Mucosa of descending colon (tissue), 3 donors: ENCODE measurements around the gene SLC7A14. TPM values are rescaled to one million over a fixed set of nuclear protein-coding genes. Genes with fewer than 3 reads are reported as not detected.

Experiments
- ATAC-seq: fragments of 200-7000 bp; cut with Tn5 transposase; one replicate; pipeline ENCODE4 v1.9.1; 2020; ENCODE audit warnings: mild to moderate bottlenecking, moderate library complexity
- DNase-seq, 3 donors: peaks; one replicate each; pipeline ENCODE4 v3.0.0-alpha.2; 2020
- H3K36me3 ChIP-seq: fragments of 200-600 bp; one replicate; pipeline ENCODE4 v1.8.0; 2021; ENCODE audit warnings: low read depth, mild to moderate bottlenecking
- H3K4me1 ChIP-seq: fragments of 200-600 bp; one replicate; pipeline ENCODE4 v1.8.0; 2021; ENCODE audit warnings: low read depth, mild to moderate bottlenecking
- H3K4me3 ChIP-seq: fragments of 200-600 bp; one replicate; pipeline ENCODE4 v1.8.0; 2021; ENCODE audit warnings: mild to moderate bottlenecking
- H3K9me3 ChIP-seq: fragments of 200-600 bp; one replicate; pipeline ENCODE4 v1.8.0; 2021; ENCODE audit warnings: mild to moderate bottlenecking
- intact Hi-C, 2 donors: fragments of 100-400 bp; cut with DNase I in 1 of 2; cut with micrococcal nuclease in 1 of 2; formaldehyde crosslinking; loops; one replicate each; pipeline versions ENCODE4 v1.11.0 to v1.11.1; 2022; cut with DNase I, micrococcal nuclease
- total RNA-seq, 3 donors: library from RNA; stranded (reverse); fragmentation: NEBNext Ultra II Directional in 2 of 3; extraction: Animal tissue kit (Norgen Biotek cat#: 25700) in 2 of 3; gene quantifications; one replicate each; pipeline versions ENCODE4 v1.2.1 to v1.2.4, GENCODE V29; 2021 to 2023
- TF ChIP-seq, protein P1 (sequence below): fragments of 200-600 bp; IDR thresholded peaks from one replicate; pipeline ENCODE4 v1.8.0; 2022; ENCODE audit warnings: antibody characterized with exemption, mild to moderate bottlenecking
- donor health status: DM: no; HTN: no; CAD: no; lungs with moderate emphysema.
- donor health status: DM: no; HTN: no; CAD: no.
- donor health status: DM: no; HTN: yes; CAD: no.

The SLC7A14 gene
- total RNA-seq, 3 donors from 2014 or later, result 0.26 to 2.9 (median 0.29) TPM

DNA sequence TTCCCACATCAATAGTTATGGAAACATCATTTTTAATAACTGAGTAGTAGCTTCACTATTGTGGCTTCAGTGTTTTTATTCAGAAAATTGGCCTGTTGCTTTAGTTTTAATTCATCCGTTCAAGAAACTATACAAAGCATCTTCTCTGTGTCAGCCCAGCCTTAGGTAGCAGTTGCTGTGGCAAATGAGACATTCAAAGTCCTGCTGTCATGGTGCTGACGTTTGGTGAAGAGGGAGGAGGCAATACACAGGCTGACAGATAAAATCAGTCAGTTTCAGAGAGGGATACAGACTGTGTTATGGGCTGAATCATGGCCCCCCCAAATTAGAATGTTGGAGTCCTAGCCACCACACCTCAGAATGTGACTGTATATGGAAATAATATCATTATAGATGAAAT lies 56.5 kb downstream of the SLC7A14 start:
- H3K9me3 ChIP-seq, result no peaks in the 10 kb centered on the region
- no peaks in the 10 kb centered on the region for H3K4me1 ChIP-seq
- H3K36me3 ChIP-seq, result no peaks in the 10 kb centered on the region
- TF ChIP-seq, protein P1, sequence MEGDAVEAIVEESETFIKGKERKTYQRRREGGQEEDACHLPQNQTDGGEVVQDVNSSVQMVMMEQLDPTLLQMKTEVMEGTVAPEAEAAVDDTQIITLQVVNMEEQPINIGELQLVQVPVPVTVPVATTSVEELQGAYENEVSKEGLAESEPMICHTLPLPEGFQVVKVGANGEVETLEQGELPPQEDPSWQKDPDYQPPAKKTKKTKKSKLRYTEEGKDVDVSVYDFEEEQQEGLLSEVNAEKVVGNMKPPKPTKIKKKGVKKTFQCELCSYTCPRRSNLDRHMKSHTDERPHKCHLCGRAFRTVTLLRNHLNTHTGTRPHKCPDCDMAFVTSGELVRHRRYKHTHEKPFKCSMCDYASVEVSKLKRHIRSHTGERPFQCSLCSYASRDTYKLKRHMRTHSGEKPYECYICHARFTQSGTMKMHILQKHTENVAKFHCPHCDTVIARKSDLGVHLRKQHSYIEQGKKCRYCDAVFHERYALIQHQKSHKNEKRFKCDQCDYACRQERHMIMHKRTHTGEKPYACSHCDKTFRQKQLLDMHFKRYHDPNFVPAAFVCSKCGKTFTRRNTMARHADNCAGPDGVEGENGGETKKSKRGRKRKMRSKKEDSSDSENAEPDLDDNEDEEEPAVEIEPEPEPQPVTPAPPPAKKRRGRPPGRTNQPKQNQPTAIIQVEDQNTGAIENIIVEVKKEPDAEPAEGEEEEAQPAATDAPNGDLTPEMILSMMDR, result no peak
- no peak overlapping the region for H3K4me3 ChIP-seq
- DNase-seq, result no peak
- ATAC-seq, result no peak
- intact Hi-C loops, result no loop called here

DNA sequence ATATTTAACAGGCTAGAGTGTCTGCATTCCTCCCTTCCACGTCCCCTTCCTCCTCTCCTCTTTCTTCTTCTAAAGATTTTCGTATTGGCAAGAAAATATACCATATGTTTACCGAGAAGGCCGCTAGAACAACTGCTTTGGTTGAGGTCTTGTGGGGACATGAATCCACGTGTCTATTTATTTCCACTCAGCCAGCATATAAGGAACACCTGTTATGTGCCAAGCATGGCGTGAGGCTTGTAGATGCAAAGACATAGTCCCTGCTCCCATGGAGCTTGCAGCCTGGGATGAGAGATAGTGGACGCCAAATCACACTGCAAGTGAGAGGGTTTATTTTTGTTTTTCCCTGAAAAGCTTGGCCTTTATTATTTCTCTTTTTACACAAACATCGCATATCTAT lies 57.1 kb downstream of the SLC7A14 start:
- intact Hi-C loops, result no loop called here
- no peak for ATAC-seq
- TF ChIP-seq, protein P1, result no peak
- H3K36me3 ChIP-seq, result no peaks in the 10 kb centered on the region
- no peak overlapping the region for H3K4me3 ChIP-seq
- no peaks in the 10 kb centered on the region for H3K9me3 ChIP-seq
- H3K4me1 ChIP-seq, result no peaks in the 10 kb centered on the region
- DNase-seq, result no peak

DNA sequence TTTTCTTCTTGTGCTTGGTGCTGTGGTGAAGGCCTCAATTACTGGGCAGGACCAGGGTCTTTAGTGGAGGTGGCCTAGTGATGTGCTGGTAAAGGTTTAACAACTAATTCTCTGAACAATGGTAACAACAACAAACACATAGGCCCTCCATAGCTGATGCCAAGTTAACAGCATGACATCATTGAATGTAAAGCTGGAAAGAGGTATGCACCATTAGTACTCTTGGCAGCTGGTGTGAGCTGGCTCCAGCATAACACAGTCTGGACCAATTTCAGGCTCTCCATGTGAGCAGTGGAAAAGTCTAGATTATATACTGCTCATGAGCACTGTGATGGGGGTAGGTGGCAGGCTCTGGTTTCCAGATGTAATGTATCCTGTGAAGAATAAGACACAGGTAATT lies 61.8 kb downstream of the SLC7A14 start:
- intact Hi-C loops, result no loop called here
- Histone ChIP-seq H3K4me3 (no peak overlapping the region), H3K4me1 (no peaks in the 10 kb centered on the region), H3K9me3 (no peaks in the 10 kb centered on the region), H3K36me3 (no peaks in the 10 kb centered on the region)
- TF ChIP-seq, protein P1, result no peak
- DNase-seq (no peak), ATAC-seq (no peak)

DNA sequence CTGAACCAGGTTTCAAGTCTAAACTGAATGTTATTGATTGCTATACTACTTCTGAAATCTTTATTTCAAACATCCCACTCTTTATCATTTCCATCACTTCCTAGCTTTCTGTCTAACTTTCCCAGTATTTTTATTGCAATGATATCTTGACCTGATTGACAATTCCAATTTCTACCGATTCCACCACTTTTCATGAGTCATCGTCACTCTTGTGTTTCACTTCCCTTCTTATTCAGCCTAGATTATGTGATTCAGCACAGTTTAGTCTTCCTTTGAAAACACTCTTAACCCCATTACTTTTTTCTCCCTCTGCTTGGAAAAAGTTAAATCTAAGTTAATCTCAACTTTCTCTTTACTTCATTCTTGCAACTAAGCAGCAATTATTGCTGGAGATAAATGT lies 62.6 kb downstream of the SLC7A14 start:
- intact Hi-C loops, result no loop called here
- H3K4me1 ChIP-seq, result no peaks in the 10 kb centered on the region
- ATAC-seq (no peak), DNase-seq (no peak)
- TF ChIP-seq, protein P1, result no peak
- no peaks in the 10 kb centered on the region for H3K36me3 ChIP-seq
- H3K4me3 ChIP-seq, result no peak overlapping the region
- H3K9me3 ChIP-seq, result no peaks in the 10 kb centered on the region

DNA sequence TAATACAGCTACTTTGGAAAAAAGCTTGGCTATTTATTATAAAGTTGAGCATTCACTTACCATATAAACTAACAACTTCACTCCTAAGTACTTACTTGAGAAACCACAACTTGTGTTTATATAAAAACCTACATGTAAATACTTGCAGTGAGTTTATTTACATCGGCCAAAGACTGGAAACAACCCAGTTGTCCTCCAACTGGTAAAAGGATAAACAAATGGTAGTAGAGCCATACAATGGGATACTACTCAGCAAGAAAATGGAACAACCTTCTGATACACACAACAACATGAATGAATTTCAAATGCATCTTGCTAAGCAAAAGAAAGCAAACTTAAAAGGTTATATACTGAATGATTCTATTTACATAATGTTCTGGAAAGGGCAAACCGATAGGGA lies 63.7 kb downstream of the SLC7A14 start:
- H3K4me3 ChIP-seq, result no peak overlapping the region
- ATAC-seq, result no peak
- H3K9me3 ChIP-seq, result no peaks in the 10 kb centered on the region
- no peaks in the 10 kb centered on the region for H3K36me3 ChIP-seq
- no peaks in the 10 kb centered on the region for H3K4me1 ChIP-seq
- DNase-seq, result no peak
- TF ChIP-seq, protein P1, result no peak
- intact Hi-C loops, result no loop called here

DNA sequence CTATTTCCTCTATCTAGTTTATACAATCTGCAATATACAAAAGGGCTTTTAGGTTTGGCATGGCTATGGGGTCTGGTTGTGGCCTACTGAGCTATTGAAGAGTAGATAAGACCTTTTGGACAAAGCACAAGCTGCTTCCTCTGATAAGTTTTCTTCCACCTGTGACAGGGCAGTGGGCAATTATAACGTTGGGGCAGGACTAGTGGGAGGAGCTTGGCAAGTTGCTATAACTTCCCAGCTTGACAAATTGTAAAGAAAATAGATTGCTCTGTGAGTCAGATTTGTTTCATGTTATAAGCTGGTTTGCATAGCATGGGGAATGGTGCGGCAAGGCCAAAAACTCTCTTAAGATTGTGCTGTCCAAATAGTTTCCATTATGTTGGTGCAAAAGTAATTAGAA lies 64.9 kb downstream of the SLC7A14 start:
- Histone ChIP-seq H3K4me3 (no peak overlapping the region), H3K36me3 (no peaks in the 10 kb centered on the region), H3K9me3 (no peaks in the 10 kb centered on the region), H3K4me1 (no peaks in the 10 kb centered on the region)
- intact Hi-C loops, result no loop called here
- peak; percentile 66 for ATAC-seq
- TF ChIP-seq, protein P1, result no peak
- DNase-seq, result peak in 1 of 3 donors; percentile 11
